Measurements from ENCODE around the gene ANKRD24.
A peak's percentile ranks its signal among the peaks of the same experiment; 100 is the strongest.
"Not testable (repeated sequence)": the region's sequence is repeated elsewhere in the genome, so short reads cannot be mapped to it uniquely, and the experiment has no call there.

Gene ANKRD24

GRCh38 chr19:4134351-4134750 lies 48.1 kb upstream of the ANKRD24 start:
- H3K4me1 ChIP-seq (ENCODE audit: control insufficient read depth, insufficient read depth, low read length): 0 out of 2 replicates have a peak, but pooled peaks cover 2% of the 10 kb centered on the region

GRCh38 chr19:4135386-4135785 lies 47.1 kb upstream of the ANKRD24 start:
- H3K4me3 ChIP-seq (ENCODE audit: low read depth, low read length); H3K27ac ChIP-seq (ENCODE audit: extremely low read depth, low read depth, low read length); H3K4me1 ChIP-seq (ENCODE audit: control insufficient read depth, insufficient read depth, low read length); H3K9me3 ChIP-seq (ENCODE audit: control insufficient read depth, insufficient read depth, low read depth, low read length); H3K36me3 ChIP-seq (ENCODE audit: control insufficient read depth in 2 of 2, insufficient read depth in 1 of 2, low read length in 2 of 2); POLR2A ChIA-PET: not testable (repeated sequence)
- CTCF ChIA-PET: interaction anchor here (0.6 kb wide), 1 partner anchor 266 kb away, joined by 3 read pairs; no protein-coding TSS in a partner anchor

More at GRCh38 chr19:4134351-4134750, 48.1 kb upstream of the ANKRD24 start:
- POLR2A ChIA-PET: no interaction called here
- TF ChIP-seq PRDM10 (tag by site-specific recombination; IDR thresholded peaks at IDR 0.05) (peak; percentile 43; the same call in 1 of the 2 replicates), ZBTB7A (tag by site-specific recombination; IDR thresholded peaks at IDR 0.05; ENCODE audit: low read depth) (no peak)
- no peaks in the 10 kb centered on the region for H3K36me3 ChIP-seq (ENCODE audit: control insufficient read depth in 2 of 2, insufficient read depth in 1 of 2, low read length in 2 of 2)
- CTCF ChIA-PET: no interaction called here
- H3K9me3 ChIP-seq (ENCODE audit: control insufficient read depth, insufficient read depth, low read depth, low read length): no peaks in the 10 kb centered on the region
- H3K4me3 ChIP-seq (ENCODE audit: low read depth, low read length): no peak overlapping the region
- H3K27ac ChIP-seq (ENCODE audit: extremely low read depth, low read depth, low read length): no peak overlapping the region

GRCh38 chr19:4136680-4137088 lies 45.8 kb upstream of the ANKRD24 start:
- Histone ChIP-seq H3K9me3 (ENCODE audit: control insufficient read depth, insufficient read depth, low read depth, low read length) (no peaks in the 10 kb centered on the region), H3K4me3 (ENCODE audit: low read depth, low read length) (no peak overlapping the region), H3K4me1 (ENCODE audit: control insufficient read depth, insufficient read depth, low read length) (no peaks in the 10 kb centered on the region), H3K36me3 (ENCODE audit: control insufficient read depth in 2 of 2, insufficient read depth in 1 of 2, low read length in 2 of 2) (no peaks in the 10 kb centered on the region), H3K27ac (ENCODE audit: extremely low read depth, low read depth, low read length) (no peak overlapping the region)
- CTCF ChIA-PET: no interaction called here
- TF ChIP-seq SP3 (tag by site-specific recombination; IDR thresholded peaks at IDR 0.05): no peak
- TF ChIP-seq ZNF169 (tag by site-specific recombination; IDR thresholded peaks at IDR 0.05): no peak
- TF ChIP-seq ZNF324 (tag by site-specific recombination; IDR thresholded peaks at IDR 0.05): no peak
- no peak for TF ChIP-seq ZNF776 (tag by site-specific recombination; IDR thresholded peaks at IDR 0.05; ENCODE audit: borderline replicate concordance)
- TF ChIP-seq ZNF747 (tag by site-specific recombination; IDR thresholded peaks at IDR 0.05): no peak
- no peak for TF ChIP-seq ZNF544 (tag by site-specific recombination; IDR thresholded peaks at IDR 0.05)
- no peak for TF ChIP-seq KLF1 (tag by site-specific recombination; IDR thresholded peaks at IDR 0.05)
- TF ChIP-seq SETDB1 (IDR thresholded peaks at IDR 0.05; ENCODE audit: insufficient read length, low read length): no peak
- no peak for TF ChIP-seq PRDM6 (tag by site-specific recombination; IDR thresholded peaks at IDR 0.05)
- no peak for TF ChIP-seq ZNF555 (tag by site-specific recombination; conservative IDR thresholded peaks at IDR 0.05)
- TF ChIP-seq OSR2 (tag by site-specific recombination; IDR thresholded peaks at IDR 0.05): no peak
- no peak for TF ChIP-seq ZNF530 (tag by site-specific recombination; IDR thresholded peaks at IDR 0.05; ENCODE audit: low read depth)
- TF ChIP-seq ZNF621 (tag by site-specific recombination; IDR thresholded peaks at IDR 0.05): no peak
- TF ChIP-seq ZNF138 (tag by site-specific recombination; IDR thresholded peaks at IDR 0.05; ENCODE audit: borderline replicate concordance): no peak
- POLR2A ChIA-PET: no interaction called here
